HG02870 (cell line): ENCODE measurements around the gene NECTIN3.

ENCODE experiments used
- ATAC-seq: cut with Tn5 transposase; IDR thresholded peaks from one replicate; pipeline ENCODE4 v1.9.1; 2021; ENCODE audit warnings: mild to moderate bottlenecking, moderate library complexity; ENCODE audit not compliant: unreplicated experiment

NECTIN3 gene, protein sequence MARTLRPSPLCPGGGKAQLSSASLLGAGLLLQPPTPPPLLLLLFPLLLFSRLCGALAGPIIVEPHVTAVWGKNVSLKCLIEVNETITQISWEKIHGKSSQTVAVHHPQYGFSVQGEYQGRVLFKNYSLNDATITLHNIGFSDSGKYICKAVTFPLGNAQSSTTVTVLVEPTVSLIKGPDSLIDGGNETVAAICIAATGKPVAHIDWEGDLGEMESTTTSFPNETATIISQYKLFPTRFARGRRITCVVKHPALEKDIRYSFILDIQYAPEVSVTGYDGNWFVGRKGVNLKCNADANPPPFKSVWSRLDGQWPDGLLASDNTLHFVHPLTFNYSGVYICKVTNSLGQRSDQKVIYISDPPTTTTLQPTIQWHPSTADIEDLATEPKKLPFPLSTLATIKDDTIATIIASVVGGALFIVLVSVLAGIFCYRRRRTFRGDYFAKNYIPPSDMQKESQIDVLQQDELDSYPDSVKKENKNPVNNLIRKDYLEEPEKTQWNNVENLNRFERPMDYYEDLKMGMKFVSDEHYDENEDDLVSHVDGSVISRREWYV

DNA sequence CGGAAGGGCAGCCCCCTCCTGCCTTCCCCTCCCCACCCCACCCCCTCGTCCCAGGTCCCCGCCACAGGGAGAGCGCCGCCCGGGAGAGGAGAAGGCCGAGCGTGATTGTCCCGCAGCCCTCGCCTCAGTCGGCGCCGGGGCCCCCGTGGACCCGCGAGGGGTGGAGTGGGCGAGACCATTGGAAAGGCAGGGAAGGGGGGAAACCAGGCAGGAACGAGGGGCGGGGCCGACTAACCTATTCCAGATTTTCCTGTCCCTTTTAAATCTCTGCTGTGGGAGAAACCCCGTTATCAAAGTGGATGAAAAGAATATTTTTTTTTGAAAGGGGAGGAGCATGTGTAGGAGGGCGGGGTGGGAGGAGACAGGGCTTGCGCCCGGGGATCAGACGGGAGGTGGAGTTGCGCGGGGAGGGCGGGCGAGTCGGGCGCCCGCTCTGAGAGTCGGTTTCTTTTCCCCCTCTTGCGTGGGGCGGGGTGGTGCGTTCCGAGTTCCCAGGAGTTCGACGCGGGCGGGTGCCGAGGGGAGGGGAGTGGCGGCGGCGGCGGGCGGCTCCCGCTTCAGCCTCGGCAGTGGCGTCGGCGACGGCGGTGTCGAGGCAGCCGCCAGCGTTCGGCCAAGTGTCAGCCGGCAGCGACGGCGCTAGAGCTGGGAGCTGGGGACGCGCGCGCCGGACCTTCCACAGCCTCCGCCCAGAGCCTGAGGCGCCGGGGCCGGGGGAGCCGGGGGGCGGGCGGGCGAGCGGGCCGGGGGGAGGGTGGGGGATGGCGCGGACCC lies at the start of gene NECTIN3:
TSS of gene NECTIN3 (plus strand) at position 560 of the 774 bp plus-strand sequence. CDS start at position 762, 202 bp downstream.
- peak; percentile 78 for ATAC-seq

DNA sequence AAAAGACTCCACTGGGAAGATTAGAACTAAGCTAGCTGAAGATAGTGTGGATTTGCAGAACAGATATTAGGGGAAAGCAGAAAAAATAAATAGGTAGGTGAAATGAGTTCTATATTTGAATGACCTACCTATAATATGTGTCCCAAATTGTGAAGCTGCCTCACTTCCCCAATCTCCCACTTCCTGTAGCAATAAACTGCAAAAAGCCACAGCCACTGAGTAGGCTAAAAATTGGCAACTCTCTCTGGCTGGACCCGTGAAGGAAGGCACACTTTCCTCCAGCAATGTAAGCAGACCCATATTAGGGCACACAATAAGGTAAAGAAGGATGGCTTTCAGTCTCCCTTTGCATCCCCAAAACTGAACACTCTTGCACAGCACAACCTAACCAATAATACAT lies 43.7 kb upstream of the NECTIN3 start:
- ATAC-seq = no peak

DNA sequence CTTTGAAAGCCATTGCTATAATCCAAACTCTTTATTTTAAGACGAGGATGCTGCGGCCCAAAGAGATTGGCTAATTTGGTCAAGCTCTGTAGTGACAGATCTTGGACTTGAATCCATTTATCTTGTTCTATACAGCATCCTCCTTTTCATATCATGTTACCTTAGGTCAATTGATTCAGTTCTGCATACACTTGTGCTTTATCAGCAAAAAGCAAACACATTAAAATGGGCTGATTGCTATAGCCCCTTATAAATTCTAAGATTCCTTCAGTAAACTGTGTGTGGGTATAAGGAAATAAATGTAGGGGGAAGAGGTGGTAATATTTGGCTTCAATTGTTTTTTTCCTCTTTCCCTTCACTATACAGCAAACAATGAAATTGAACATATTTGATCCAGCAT lies 40.1 kb upstream of the NECTIN3 start:
- ATAC-seq = no peak

DNA sequence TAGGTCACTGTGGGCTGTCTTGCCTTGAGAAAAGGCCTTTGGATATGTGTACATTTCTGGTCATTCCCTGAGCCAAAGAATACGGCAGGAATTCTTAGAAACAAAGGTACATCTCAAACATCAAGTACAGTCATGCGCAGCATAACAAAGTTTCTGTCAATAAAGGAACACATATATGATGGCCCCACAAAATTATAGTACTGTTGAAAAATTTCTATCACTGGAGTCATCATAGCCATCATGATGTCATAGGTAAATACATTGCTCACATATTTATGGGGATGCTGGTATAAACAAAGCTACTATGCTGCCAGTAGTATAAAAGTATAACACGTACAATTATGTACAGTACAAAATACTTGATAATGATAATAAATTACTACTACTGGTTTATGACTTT lies 38.9 kb upstream of the NECTIN3 start:
- ATAC-seq = no peak

DNA sequence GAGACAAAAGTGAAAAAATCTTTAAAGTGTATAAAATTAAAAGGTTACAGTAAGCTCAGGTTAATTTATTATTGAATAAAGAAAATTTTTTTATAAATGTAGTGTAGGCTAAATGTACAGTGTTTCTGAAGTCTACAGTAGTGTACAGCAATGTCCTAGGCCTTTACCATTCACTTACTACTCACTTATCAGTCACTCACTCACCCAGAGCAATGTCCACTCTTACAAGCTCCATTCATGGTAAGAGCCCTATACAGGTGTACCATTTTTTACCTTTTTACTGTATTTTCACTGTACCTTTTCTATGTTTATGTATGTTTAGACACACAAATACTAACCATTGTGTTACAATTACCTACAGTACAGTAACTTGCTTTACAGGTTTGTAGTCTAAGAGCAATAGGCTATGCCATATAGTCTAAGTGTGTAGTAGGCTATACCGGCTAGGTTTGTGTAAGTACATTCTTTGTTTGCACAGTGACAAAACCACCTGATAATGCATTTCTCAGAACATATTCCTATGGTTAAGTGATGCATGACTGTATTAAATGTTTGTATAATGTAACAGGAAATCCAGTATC lies 38.1 kb upstream of the NECTIN3 start:
- ATAC-seq = no peak

DNA sequence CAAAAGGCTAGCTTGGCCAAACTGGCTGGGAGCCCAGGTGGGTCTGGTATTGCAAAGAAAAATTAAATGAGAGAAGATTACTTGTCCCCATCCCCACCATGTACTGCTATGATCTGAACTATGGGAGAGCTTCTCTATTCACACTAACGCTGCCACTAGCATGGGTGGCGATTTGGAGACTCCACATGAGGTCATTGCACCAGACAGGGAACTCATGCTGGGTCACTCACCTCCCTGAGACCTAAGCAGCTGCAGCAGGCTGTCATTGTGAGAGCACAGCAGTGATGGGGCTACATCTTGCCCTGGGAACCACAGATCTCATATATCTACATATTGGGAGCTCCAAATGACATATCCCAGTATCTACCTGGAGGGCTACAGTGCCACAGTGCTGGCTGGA lies 36.3 kb upstream of the NECTIN3 start:
- ATAC-seq = no peak

DNA sequence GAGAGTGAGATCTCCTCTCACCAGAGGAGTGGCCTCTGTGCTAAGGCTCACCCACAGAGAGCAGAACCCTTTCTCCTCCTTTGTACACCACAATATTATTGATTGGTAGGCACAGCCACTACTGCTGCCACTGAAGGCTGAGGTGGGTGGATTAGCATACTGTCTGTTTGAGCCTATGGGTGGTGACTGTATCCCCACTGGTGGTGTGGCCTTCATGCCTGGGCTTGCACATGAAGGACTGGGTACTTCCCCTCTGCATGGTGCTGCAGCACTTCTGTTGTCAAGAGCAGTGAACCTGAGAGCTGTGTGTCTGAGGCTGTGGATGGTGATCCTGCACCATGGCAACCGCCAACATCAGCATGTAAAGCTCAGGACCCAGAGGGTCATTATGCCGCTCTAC lies 35.7 kb upstream of the NECTIN3 start:
- peak; percentile 56 for ATAC-seq

DNA sequence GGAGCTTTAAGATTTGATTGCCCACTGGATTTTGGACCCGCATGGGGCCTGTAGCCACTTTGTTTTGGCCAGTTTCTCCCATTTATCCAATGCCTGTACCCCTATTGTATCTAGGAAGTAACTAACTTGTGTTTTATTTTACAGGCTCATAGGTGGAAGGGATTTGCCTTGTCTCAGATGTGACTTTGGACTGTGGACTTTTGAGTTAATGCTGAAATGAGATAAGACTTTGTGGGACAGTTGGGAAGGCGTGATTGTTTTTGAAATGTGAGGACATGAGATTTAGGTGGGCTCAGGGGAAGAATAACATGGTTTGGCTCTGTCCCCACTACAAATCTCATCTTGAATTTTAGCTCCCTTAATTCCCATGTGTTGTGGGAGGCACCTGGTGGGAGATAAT lies 30.7 kb upstream of the NECTIN3 start:
- no peak for ATAC-seq

DNA sequence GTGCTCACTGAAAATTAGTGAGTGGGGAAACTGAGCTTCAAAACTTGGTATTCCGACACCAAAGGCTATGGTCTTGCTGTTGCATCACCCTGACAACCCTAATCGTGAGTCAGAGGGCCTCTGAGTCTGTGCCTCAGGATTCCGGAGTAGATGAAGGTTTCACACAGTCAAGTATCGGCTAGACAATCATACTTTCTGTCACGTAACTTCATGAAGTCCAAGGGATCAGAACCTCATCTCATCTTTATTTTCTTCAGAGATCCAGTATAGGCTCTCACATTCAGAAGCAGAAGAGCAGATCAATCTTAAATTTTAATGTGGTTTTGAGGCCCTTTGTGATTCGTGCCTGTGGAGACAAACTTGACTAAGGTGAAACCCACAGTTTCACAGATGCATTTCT lies 26.1 kb upstream of the NECTIN3 start:
- ATAC-seq = no peak

DNA sequence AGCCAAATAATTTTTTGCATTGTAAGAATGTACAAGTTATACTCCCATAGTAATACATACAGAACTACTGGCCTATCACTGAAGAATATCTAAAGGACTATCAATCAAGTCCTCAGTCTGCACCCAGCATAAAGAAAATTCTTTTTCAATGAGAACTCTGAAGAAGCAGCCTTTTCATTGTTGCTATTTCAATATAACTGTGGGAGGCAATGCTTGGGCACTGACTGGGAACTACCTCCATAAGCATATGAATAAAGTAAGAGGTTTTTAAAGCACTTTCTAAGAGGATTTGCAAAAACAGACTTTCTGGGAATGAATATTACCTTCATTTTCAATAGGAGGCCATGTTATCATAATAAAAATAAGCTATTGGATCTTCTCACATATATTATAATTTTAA lies 24.6 kb upstream of the NECTIN3 start:
- no peak for ATAC-seq

DNA sequence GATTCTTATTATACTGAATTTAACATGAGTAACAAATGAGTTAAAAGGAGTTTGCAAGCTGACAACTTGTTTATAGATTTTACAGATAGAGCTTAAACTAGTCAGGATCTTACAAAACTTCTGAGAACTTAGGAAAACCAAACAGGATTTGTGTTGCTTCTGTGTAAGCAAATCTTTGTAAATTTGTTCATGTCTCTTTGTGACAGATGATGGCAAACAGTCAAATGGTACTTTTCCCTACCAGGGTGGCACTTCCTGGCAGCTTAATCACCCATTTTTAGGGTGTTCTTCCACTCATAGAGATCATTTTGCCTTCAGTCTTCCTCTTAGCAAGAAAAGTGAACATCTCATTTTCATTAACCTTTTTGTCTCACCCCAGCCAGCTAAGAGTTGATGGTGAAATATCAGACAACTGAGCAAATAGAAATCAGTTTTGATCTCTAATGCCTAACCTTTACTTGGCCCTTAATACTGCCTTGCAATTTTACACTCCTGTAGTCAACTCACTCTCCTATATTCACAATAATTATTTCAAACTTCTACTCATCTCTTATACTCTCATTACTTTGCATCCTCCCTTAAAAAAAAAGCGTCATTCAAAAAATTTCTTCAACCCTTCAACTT lies 23.7 kb upstream of the NECTIN3 start:
- no peak for ATAC-seq

DNA sequence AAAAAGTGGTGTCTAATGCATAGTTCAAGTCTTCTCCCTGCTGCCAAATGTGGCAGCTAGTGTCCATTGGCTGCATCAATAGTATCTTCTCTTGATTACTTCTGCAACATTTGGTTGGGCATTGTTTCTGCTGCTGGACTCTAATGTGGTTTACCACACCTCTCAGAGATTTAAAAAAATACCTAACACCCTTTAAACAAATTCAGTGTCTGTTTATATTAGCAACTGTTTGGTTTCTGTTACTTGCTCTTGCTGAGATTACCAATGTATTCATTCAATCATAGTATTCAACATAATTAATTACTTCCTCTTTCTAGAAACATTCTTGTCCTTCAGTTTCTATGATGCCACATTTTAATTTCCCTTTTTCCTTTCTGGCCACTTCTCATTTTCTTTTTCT lies 20.3 kb upstream of the NECTIN3 start:
- no peak for ATAC-seq

DNA sequence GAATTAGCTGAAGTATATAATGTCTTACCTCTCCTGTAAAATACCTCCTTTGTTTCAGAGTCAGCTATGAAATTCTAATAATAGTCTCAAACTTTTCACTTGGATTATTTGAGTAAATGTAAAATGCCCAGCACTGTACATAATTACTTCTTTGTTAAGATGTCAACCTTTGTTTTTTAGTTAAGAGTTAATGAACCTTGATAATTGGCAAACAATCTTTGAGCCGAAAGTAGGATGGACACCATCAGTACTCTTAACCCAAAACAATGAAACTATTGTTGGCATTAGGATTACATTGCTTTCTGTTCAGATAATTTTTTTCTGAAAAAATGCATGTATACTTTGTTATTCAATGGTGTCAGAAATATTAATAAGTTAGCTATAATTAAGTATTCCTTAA lies 3.0 kb upstream of the NECTIN3 start:
- ATAC-seq = no peak

DNA sequence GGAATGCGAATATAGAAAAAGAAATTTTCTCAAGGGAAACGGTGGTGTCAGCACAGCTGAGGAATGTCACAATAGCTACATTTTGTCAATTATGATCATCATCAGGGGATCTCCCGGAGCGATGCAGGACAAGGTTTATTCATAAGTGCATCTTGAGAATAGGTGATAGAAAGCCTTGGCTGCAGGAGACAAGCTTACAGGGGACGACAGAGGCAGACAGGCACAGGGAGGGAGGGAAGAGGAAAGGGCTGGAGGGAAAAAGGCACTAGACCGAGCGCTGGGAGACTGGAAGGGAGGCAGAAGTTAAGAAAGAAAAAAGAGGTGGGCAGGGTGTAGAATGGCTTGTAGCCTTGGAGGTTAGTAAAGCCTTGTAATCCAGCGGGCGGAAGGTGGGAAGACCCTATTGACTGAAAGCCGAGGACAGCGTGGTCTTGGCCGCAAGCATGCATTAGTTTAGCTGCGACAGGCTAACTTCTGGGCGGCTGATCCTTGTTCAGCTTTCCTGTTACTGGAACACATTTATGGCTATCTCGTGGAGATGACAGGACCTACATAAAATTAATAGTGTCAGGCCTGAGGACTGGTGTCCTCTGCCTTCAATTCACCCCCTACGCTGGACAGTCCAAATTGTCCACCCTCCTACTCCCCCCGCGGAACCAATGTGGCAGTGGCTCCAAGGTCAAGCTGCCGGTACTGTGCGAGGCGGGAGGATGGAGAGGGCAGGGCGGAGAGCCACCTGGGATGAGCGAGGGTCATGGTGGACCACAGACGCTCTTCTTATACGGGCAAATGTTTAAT lies 1.4 kb upstream of the NECTIN3 start:
- no peak for ATAC-seq

DNA sequence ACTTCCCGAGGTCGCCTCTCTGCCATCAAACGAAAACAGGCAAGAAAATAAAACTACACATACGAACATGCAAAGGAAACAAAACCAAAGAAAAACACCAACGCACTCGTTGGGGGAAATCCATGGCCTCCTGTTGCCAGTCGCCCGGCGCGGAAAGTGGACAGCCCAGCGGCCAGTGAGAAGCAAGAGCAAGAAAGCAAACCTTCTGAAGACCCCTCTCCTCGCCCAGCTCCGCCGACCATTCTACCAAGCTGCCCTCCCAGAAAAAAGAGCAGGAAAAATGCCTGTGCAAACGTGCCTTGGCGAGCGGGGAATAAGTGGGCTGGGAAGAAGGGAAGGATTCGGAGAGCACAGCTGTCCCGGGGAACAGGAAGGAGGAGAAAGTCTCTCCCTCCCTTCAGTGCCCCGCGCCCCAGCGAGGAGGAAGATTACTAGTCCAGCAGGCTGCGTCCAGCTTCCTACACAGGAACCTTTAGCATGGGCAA lies 802 bp upstream of the NECTIN3 start:
- no peak for ATAC-seq

DNA sequence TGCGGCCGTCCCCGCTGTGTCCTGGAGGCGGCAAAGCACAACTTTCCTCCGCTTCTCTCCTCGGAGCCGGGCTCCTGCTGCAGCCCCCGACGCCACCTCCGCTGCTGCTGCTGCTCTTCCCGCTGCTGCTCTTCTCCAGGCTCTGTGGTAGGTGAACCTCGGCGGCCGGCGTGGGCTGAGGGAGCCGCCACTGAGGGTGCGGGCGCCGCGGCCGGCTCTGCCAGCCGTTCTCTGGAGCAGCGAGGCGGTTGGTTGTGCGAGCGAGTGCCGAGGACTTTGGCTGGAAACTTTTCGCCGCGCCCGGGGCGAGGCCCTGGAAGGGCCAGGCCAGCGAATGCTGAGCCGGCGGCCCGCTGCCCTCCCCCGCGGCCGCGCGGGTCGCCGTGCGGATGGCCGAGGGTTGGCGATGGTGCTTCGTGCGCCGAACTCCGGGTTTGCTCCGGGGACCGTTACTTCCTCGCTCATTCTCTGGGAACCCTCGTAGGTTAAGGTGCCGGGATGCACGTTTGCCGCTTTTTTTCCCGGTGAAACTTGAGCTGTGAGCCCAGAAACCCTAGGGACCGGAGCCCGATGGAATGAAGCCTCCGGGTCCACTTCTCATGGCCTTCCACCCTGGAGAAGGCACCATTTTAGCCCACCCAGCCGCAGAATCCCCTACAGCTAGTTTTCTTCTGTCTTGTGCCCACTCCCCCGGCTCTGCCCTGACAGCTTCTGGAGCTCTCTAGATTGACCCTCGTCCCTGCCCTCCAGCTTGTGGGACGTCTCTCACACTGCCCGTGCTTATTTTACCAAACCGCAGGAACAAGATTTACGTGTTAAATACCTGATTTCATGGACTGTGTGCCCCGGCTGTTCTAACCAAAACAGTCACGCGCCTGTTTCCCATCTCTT lies 660 bp downstream of the NECTIN3 start:
- peak; percentile 34 for ATAC-seq

DNA sequence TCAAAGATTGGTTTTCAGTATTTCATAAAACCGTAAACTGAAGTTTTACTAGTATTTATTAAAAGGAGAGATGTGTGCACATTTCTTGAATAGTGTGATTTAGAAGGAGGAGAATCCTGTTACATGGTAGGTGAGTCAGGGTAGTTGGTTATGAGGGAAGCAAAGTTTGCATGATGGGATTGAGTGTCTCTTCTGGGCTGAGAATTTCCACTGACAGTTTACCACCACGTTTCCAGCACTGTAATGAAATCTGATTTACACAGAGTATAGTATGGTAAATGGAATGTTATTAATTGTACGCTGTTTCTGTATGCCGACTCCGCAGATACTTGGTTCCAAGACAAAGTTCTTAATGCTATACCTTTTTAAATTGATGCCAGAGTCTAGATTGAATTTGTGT lies 1.6 kb downstream of the NECTIN3 start:
- no peak for ATAC-seq

DNA sequence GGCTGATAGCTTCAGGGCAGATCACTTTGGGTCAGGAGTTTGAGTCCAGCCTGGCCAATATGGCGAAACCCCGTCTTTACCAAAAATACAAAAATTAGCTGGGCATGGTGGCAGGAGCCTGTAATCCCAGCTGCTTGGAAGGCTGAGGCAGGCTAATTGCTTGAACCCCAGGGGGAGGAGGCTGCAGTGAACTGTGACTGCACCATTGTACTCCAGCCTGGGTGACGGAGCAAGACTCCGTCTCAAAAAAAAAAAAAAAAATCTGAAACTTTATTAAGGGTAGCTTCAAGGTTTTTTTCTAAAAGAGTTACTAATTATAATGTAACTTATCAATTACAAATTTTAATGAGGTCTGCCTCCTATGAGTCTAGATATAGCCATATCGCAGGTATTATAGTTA lies 5.1 kb downstream of the NECTIN3 start:
- no peak for ATAC-seq

DNA sequence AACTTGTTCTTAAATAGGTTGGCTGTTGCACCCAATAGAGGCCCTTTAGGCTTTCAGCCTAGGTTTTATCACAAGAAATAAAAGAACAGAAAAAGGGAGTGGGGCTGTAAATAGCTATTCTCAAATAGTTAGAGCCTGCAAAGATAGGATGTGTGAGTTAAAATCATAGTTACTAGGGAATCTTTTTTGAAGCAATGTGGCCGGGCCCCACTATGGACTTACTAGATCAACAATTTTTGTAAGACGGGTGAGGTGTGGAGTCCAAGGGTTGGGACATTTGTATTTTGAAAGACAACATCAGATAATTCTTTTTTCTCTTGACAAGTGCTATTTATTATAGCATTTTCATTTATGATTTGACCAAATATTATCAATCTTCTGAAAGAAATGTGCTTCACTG lies 5.8 kb downstream of the NECTIN3 start:
- ATAC-seq = no peak
